HL-60 (cell line): ENCODE results near the gene WARS2.

Experiments
- TF ChIP-seq, protein P1 (sequence below): IDR thresholded peaks from one replicate; pipeline ENCODE4 v1.5.1; 2011; ENCODE audit warnings: low read length, control low read depth, inconsistent platforms; ENCODE audit not compliant: insufficient read depth
- TF ChIP-seq, protein P2 (sequence below): IDR thresholded peaks from 2 replicates; pipeline ENCODE4 v1.6.1; 2012; ENCODE audit warnings: low read depth; ENCODE audit not compliant: insufficient replicate concordance

DNA sequence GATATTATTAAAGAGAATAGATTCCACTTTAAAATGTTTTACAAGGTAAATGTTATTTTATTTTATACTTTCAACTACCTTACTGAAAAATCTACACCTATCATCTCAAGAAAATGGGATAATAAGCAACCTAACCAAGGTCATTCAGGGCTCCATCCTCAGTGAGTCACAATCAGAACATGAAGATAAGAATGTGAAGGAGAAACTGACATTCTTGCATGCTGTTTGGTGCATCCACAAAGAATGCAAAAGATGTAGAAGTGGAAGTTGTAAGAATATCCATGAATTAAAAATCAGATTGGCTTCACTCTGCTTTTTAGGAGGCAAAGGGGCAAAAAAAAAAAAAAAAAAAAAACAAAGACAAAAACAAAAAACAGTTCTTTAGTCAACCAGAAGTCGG, 6.5 kb downstream of the WARS2 start:
- TF ChIP-seq, protein P1, sequence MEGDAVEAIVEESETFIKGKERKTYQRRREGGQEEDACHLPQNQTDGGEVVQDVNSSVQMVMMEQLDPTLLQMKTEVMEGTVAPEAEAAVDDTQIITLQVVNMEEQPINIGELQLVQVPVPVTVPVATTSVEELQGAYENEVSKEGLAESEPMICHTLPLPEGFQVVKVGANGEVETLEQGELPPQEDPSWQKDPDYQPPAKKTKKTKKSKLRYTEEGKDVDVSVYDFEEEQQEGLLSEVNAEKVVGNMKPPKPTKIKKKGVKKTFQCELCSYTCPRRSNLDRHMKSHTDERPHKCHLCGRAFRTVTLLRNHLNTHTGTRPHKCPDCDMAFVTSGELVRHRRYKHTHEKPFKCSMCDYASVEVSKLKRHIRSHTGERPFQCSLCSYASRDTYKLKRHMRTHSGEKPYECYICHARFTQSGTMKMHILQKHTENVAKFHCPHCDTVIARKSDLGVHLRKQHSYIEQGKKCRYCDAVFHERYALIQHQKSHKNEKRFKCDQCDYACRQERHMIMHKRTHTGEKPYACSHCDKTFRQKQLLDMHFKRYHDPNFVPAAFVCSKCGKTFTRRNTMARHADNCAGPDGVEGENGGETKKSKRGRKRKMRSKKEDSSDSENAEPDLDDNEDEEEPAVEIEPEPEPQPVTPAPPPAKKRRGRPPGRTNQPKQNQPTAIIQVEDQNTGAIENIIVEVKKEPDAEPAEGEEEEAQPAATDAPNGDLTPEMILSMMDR: no peak
- TF ChIP-seq, protein P2, sequence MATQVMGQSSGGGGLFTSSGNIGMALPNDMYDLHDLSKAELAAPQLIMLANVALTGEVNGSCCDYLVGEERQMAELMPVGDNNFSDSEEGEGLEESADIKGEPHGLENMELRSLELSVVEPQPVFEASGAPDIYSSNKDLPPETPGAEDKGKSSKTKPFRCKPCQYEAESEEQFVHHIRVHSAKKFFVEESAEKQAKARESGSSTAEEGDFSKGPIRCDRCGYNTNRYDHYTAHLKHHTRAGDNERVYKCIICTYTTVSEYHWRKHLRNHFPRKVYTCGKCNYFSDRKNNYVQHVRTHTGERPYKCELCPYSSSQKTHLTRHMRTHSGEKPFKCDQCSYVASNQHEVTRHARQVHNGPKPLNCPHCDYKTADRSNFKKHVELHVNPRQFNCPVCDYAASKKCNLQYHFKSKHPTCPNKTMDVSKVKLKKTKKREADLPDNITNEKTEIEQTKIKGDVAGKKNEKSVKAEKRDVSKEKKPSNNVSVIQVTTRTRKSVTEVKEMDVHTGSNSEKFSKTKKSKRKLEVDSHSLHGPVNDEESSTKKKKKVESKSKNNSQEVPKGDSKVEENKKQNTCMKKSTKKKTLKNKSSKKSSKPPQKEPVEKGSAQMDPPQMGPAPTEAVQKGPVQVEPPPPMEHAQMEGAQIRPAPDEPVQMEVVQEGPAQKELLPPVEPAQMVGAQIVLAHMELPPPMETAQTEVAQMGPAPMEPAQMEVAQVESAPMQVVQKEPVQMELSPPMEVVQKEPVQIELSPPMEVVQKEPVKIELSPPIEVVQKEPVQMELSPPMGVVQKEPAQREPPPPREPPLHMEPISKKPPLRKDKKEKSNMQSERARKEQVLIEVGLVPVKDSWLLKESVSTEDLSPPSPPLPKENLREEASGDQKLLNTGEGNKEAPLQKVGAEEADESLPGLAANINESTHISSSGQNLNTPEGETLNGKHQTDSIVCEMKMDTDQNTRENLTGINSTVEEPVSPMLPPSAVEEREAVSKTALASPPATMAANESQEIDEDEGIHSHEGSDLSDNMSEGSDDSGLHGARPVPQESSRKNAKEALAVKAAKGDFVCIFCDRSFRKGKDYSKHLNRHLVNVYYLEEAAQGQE: no peak
